Measurements from ENCODE around the gene PTH.

The PTH gene

DNA sequence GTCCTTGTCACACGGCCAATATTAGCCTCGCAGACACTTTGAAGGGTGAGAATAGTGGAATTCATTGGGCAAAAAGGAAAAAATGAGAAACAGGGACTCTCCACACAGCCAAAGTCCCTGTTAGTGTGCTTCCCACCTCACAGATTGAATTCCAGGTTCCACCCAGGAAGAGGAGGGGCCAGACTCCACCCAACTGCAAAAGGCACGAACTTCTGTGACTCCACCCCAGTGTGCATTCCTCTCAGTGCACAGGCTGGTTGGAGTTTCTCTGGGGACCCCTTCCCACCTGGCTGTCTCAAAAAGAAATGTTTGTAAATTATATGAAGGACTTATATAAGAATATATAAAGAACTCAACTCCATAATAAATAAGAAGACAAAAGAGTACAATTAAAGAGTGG, 20.7 kb downstream of the PTH start:
- H3K23ac ChIP-seq (ENCODE audit: low read length in 2 of 2), result no peak overlapping the region
- H3K4me1 ChIP-seq (ENCODE audit: control insufficient read depth, insufficient read depth, low read depth, low read length), result no peaks in the 10 kb centered on the region
- no peak overlapping the region for H3K27ac ChIP-seq (ENCODE audit: low read length, poor library complexity, severe bottlenecking)
- no peak overlapping the region for H3K18ac ChIP-seq (ENCODE audit: low read depth in 1 of 2, low read length in 2 of 2)
- no peak overlapping the region for H4K91ac ChIP-seq (ENCODE audit: low read length)
- no peak overlapping the region for H3K4ac ChIP-seq (ENCODE audit: low read depth in 1 of 2, low read length in 2 of 2)
- H3K27me3 ChIP-seq (ENCODE audit: control insufficient read depth in 1 of 2, insufficient read depth in 1 of 2, low read length in 2 of 2), result peaks cover 10% of the 10 kb centered on the region in 2 experiments
- DNase-seq, result no peak
- H3K36me3 ChIP-seq (ENCODE audit: control insufficient read depth in 1 of 2, insufficient read depth in 2 of 2, low read depth in 1 of 2, low read length in 2 of 2), result no peaks in the 10 kb centered on the region
- H3K14ac ChIP-seq (ENCODE audit: low read length in 2 of 2), result no peak overlapping the region
- H3K4me2 ChIP-seq (ENCODE audit: low read length, poor library complexity, severe bottlenecking), result no peak overlapping the region
- H2AFZ ChIP-seq (ENCODE audit: low read depth, low read length), result no peak overlapping the region
- no peak overlapping the region for H2AK5ac ChIP-seq (ENCODE audit: low read length, severe bottlenecking)
- no peak overlapping the region for H3K4me3 ChIP-seq (ENCODE audit: insufficient read depth in 1 of 2, low read depth in 1 of 2, low read length in 2 of 2)
- H2BK15ac ChIP-seq (ENCODE audit: low read depth, poor library complexity, severe bottlenecking), result no peak overlapping the region
- H3K79me1 ChIP-seq (replicated peaks; ENCODE audit: low read length, poor library complexity, severe bottlenecking), result no peaks in the 10 kb centered on the region
- no peak overlapping the region for H3K9ac ChIP-seq (ENCODE audit: low read length)
- H2BK12ac ChIP-seq (ENCODE audit: low read length in 2 of 2), result no peak overlapping the region
- 90% methylated on average over 2 of the region's 3 CpGs for WGBS
- no peak overlapping the region for H2BK120ac ChIP-seq (ENCODE audit: low read depth, low read length)
- no peaks in the 10 kb centered on the region for H3K9me3 ChIP-seq (ENCODE audit: control insufficient read depth, low read length)
- no peak overlapping the region for H4K8ac ChIP-seq (ENCODE audit: low read length)
- no peak overlapping the region for H2BK5ac ChIP-seq (ENCODE audit: low read depth, low read length, poor library complexity, severe bottlenecking)

- Histone ChIP-seq H3K18ac (ENCODE audit: low read depth in 1 of 2, low read length in 2 of 2) (no peak overlapping the region), H3K14ac (ENCODE audit: low read length in 2 of 2) (no peak overlapping the region), H4K91ac (ENCODE audit: low read length) (no peak overlapping the region), H3K4me2 (ENCODE audit: low read length, poor library complexity, severe bottlenecking) (no peak overlapping the region), H2BK120ac (ENCODE audit: low read depth, low read length) (no peak overlapping the region), H2AK5ac (ENCODE audit: low read length, severe bottlenecking) (no peak overlapping the region), H2BK5ac (ENCODE audit: low read depth, low read length, poor library complexity, severe bottlenecking) (no peak overlapping the region), H3K9ac (ENCODE audit: low read length) (no peak overlapping the region), H3K79me1 (replicated peaks; ENCODE audit: low read length, poor library complexity, severe bottlenecking) (no peaks in the 10 kb centered on the region), H3K4ac (ENCODE audit: low read depth in 1 of 2, low read length in 2 of 2) (no peak overlapping the region), H4K8ac (ENCODE audit: low read length) (no peak overlapping the region), H3K36me3 (ENCODE audit: control insufficient read depth in 1 of 2, insufficient read depth in 2 of 2, low read depth in 1 of 2, low read length in 2 of 2) (no peaks in the 10 kb centered on the region), H3K4me1 (ENCODE audit: control insufficient read depth, insufficient read depth, low read depth, low read length) (no peaks in the 10 kb centered on the region), H3K9me3 (ENCODE audit: control insufficient read depth, low read length) (no peaks in the 10 kb centered on the region), H3K4me3 (ENCODE audit: insufficient read depth in 1 of 2, low read depth in 1 of 2, low read length in 2 of 2) (no peak overlapping the region), H3K27ac (ENCODE audit: low read length, poor library complexity, severe bottlenecking) (no peak overlapping the region), H2BK15ac (ENCODE audit: low read depth, poor library complexity, severe bottlenecking) (no peak overlapping the region), H2AFZ (ENCODE audit: low read depth, low read length) (no peak overlapping the region), H2BK12ac (ENCODE audit: low read length in 2 of 2) (no peak overlapping the region), H3K27me3 (ENCODE audit: control insufficient read depth in 1 of 2, insufficient read depth in 1 of 2, low read length in 2 of 2) (peaks cover 13 to 14% of the 10 kb centered on the region in 2 experiments), H3K23ac (ENCODE audit: low read length in 2 of 2) (no peak overlapping the region)
- DNase-seq, result no peak
- 80% methylated on average over 3 of the region's 3 CpGs for WGBS
Measured at GRCh38 chr11:13473013-13473722, 22.6 kb downstream of the PTH start.

DNA sequence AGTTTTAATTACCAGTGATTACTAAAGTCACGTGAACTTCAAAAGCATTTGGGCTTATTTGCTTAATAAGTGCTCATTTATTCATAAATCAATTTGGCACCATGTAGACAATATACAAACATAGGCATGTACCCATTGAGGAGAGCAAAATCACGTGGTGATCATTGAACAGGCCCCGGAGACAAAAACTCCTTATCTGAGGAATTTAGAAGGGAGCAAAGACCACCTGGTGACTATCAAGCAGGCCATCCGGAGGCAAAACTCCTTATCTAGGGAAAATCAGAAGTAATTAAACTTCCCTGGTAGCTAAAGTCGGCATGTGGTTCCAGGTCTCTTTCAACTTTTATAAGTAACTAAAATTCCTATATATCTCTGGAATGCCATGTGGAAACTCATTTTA, 27.0 kb downstream of the PTH start:
- Histone ChIP-seq H3K4me2 (ENCODE audit: low read length, poor library complexity, severe bottlenecking) (no peak overlapping the region), H3K14ac (ENCODE audit: low read length in 2 of 2) (no peak overlapping the region), H2BK120ac (ENCODE audit: low read depth, low read length) (no peak overlapping the region), H3K23ac (ENCODE audit: low read length in 2 of 2) (no peak overlapping the region), H4K8ac (ENCODE audit: low read length) (no peak overlapping the region), H3K79me1 (replicated peaks; ENCODE audit: low read length, poor library complexity, severe bottlenecking) (no peaks in the 10 kb centered on the region), H2BK5ac (ENCODE audit: low read depth, low read length, poor library complexity, severe bottlenecking) (no peak overlapping the region), H2AFZ (ENCODE audit: low read depth, low read length) (no peak overlapping the region), H2BK12ac (ENCODE audit: low read length in 2 of 2) (no peak overlapping the region), H3K4me1 (ENCODE audit: control insufficient read depth, insufficient read depth, low read depth, low read length) (peaks cover 1% of the 10 kb centered on the region), H3K18ac (ENCODE audit: low read depth in 1 of 2, low read length in 2 of 2) (no peak overlapping the region), H3K9ac (ENCODE audit: low read length) (no peak overlapping the region), H3K27me3 (ENCODE audit: control insufficient read depth in 1 of 2, insufficient read depth in 1 of 2, low read length in 2 of 2) (peaks cover 12 to 17% of the 10 kb centered on the region in 2 experiments), H2AK5ac (ENCODE audit: low read length, severe bottlenecking) (no peak overlapping the region), H2BK15ac (ENCODE audit: low read depth, poor library complexity, severe bottlenecking) (no peak overlapping the region), H3K4me3 (ENCODE audit: insufficient read depth in 1 of 2, low read depth in 1 of 2, low read length in 2 of 2) (no peak overlapping the region), H3K27ac (ENCODE audit: low read length, poor library complexity, severe bottlenecking) (no peak overlapping the region), H4K91ac (ENCODE audit: low read length) (no peak overlapping the region), H3K36me3 (ENCODE audit: control insufficient read depth in 1 of 2, insufficient read depth in 2 of 2, low read depth in 1 of 2, low read length in 2 of 2) (no peaks in the 10 kb centered on the region), H3K4ac (ENCODE audit: low read depth in 1 of 2, low read length in 2 of 2) (no peak overlapping the region), H3K9me3 (ENCODE audit: control insufficient read depth, low read length) (no peaks in the 10 kb centered on the region)
- DNase-seq, result no peak
- WGBS, result 8% methylated on average over 3 of the region's 5 CpGs

GRCh38 chr11:13465909-13466371, 29.9 kb downstream of the PTH start:
- H2BK5ac ChIP-seq (ENCODE audit: low read depth, low read length, poor library complexity, severe bottlenecking), result no peak overlapping the region
- H3K4me3 ChIP-seq (ENCODE audit: insufficient read depth in 1 of 2, low read depth in 1 of 2, low read length in 2 of 2), result no peak overlapping the region
- no peak overlapping the region for H2AK5ac ChIP-seq (ENCODE audit: low read length, severe bottlenecking)
- peak; percentile 55 for DNase-seq
- no peak overlapping the region for H3K4ac ChIP-seq (ENCODE audit: low read depth in 1 of 2, low read length in 2 of 2)
- no peaks in the 10 kb centered on the region for H3K36me3 ChIP-seq (ENCODE audit: control insufficient read depth in 1 of 2, insufficient read depth in 2 of 2, low read depth in 1 of 2, low read length in 2 of 2)
- H3K9ac ChIP-seq (ENCODE audit: low read length), result peak overlapping the region; percentile 51
- H3K23ac ChIP-seq (ENCODE audit: low read length in 2 of 2), result no peak overlapping the region
- H3K9me3 ChIP-seq (ENCODE audit: control insufficient read depth, low read length), result no peaks in the 10 kb centered on the region
- no peak overlapping the region for H2BK120ac ChIP-seq (ENCODE audit: low read depth, low read length)
- no peak overlapping the region for H2BK15ac ChIP-seq (ENCODE audit: low read depth, poor library complexity, severe bottlenecking)
- H2BK12ac ChIP-seq (ENCODE audit: low read length in 2 of 2), result no peak overlapping the region
- H2AFZ ChIP-seq (ENCODE audit: low read depth, low read length), result no peak overlapping the region
- no peak overlapping the region for H4K8ac ChIP-seq (ENCODE audit: low read length)
- H3K4me1 ChIP-seq (ENCODE audit: control insufficient read depth, insufficient read depth, low read depth, low read length), result peaks cover 4% of the 10 kb centered on the region
- peaks cover 3% of the 10 kb centered on the region for H3K79me1 ChIP-seq (replicated peaks; ENCODE audit: low read length, poor library complexity, severe bottlenecking)
- 4% methylated on average over 4 of the region's 6 CpGs for WGBS
- no peak overlapping the region for H3K14ac ChIP-seq (ENCODE audit: low read length in 2 of 2)
- no peak overlapping the region for H3K4me2 ChIP-seq (ENCODE audit: low read length, poor library complexity, severe bottlenecking)
- no peak overlapping the region for H4K91ac ChIP-seq (ENCODE audit: low read length)
- peaks cover 12% of the 10 kb centered on the region in 2 experiments for H3K27me3 ChIP-seq (ENCODE audit: control insufficient read depth in 1 of 2, insufficient read depth in 1 of 2, low read length in 2 of 2)
- H3K18ac ChIP-seq (ENCODE audit: low read depth in 1 of 2, low read length in 2 of 2), result no peak overlapping the region
- no peak overlapping the region for H3K27ac ChIP-seq (ENCODE audit: low read length, poor library complexity, severe bottlenecking)
